Measurements from ENCODE around the gene PSMA5. TPM values are rescaled to one million over a fixed set of nuclear protein-coding genes. Genes with fewer than 3 reads are reported as not detected.
A peak's percentile ranks its signal among the peaks of the same experiment; 100 is the strongest.
"Not testable (repeated sequence)": the region's sequence is repeated elsewhere in the genome, so short reads cannot be mapped to it uniquely, and the experiment has no call there.

The PSMA5 gene
- total RNA-seq, 1 donor from 2014 or later: 55.4 TPM

DNA sequence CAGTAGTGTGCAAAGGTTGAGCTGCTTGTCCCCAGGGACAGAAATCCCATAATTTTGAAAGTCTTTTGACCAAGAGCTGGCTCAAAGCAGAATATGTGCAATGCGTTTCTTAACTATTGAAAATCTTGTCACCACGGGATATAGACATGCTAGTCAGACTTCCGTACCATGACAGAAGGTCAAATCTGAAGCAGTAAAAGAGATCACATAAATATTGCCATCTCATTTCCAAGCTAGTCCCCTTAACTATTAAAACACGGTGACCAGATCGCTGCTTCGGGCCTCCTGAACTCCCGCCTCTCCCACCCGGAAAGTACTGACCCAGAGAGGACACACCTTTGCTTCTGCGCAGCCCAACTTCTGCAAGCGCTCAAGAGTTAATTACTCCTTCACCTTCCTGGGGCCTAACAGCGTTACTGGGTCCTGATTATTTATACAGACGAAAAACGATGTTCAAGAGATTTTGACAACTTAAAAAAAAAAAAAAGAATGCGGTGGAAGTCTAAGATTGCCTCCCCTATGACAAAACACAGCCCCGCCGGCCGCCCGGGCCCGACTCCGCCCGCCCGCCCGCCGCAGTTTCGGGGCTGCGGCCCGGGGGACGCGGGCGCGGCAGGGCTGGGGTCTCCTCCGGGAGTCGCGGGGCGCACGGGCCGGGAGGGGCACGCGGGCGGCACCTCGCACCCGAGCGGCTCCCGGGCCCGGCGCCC, 29.2 kb downstream of the PSMA5 start:
- Histone ChIP-seq H3K4me3 (peak overlapping the region; percentile 62), H3K4me1 (peaks cover 57% of the 10 kb centered on the region), H3K27me3 (ENCODE audit: low read depth) (no peaks in the 10 kb centered on the region), H3K27ac (peak overlapping the region; percentile 59), H3K9me3 (no peaks in the 10 kb centered on the region), H3K36me3 (peaks cover 24% of the 10 kb centered on the region)
- peak in 1 of 2 donors; percentile 16 for ATAC-seq
- DNase-seq: no peak
- TF ChIP-seq, protein P1, sequence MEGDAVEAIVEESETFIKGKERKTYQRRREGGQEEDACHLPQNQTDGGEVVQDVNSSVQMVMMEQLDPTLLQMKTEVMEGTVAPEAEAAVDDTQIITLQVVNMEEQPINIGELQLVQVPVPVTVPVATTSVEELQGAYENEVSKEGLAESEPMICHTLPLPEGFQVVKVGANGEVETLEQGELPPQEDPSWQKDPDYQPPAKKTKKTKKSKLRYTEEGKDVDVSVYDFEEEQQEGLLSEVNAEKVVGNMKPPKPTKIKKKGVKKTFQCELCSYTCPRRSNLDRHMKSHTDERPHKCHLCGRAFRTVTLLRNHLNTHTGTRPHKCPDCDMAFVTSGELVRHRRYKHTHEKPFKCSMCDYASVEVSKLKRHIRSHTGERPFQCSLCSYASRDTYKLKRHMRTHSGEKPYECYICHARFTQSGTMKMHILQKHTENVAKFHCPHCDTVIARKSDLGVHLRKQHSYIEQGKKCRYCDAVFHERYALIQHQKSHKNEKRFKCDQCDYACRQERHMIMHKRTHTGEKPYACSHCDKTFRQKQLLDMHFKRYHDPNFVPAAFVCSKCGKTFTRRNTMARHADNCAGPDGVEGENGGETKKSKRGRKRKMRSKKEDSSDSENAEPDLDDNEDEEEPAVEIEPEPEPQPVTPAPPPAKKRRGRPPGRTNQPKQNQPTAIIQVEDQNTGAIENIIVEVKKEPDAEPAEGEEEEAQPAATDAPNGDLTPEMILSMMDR (IDR thresholded peaks at IDR 0.05): no peak
- intact Hi-C loops (cut with DNase I): no loop called here

DNA sequence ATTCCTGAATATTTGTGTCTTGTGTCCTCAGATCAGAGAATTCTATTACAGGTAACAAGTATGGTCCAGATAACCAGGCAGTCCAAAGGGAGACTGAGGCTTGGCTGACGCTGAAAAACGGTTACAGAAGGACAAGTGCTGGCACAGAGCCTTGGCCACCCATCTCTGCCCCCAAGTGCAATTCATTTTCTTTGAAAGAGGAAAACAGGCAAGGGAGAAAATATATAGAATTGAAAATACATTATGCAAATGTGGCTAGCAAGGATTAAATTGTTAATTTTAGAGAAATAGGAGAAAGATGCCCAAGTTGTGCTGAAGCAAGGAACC, 29.8 kb downstream of the PSMA5 start:
- intact Hi-C loops (cut with DNase I): no loop called here
- TF ChIP-seq, protein P1 (IDR thresholded peaks at IDR 0.05): no peak
- H3K4me1 ChIP-seq: peaks cover 62% of the 10 kb centered on the region
- H3K36me3 ChIP-seq: peaks cover 18% of the 10 kb centered on the region
- H3K4me3 ChIP-seq: peak overlapping the region; percentile 62
- H3K27me3 ChIP-seq (ENCODE audit: low read depth): no peaks in the 10 kb centered on the region
- H3K9me3 ChIP-seq: no peaks in the 10 kb centered on the region
- ATAC-seq (no peak), DNase-seq (no peak)
- H3K27ac ChIP-seq: peak overlapping the region; percentile 59

DNA sequence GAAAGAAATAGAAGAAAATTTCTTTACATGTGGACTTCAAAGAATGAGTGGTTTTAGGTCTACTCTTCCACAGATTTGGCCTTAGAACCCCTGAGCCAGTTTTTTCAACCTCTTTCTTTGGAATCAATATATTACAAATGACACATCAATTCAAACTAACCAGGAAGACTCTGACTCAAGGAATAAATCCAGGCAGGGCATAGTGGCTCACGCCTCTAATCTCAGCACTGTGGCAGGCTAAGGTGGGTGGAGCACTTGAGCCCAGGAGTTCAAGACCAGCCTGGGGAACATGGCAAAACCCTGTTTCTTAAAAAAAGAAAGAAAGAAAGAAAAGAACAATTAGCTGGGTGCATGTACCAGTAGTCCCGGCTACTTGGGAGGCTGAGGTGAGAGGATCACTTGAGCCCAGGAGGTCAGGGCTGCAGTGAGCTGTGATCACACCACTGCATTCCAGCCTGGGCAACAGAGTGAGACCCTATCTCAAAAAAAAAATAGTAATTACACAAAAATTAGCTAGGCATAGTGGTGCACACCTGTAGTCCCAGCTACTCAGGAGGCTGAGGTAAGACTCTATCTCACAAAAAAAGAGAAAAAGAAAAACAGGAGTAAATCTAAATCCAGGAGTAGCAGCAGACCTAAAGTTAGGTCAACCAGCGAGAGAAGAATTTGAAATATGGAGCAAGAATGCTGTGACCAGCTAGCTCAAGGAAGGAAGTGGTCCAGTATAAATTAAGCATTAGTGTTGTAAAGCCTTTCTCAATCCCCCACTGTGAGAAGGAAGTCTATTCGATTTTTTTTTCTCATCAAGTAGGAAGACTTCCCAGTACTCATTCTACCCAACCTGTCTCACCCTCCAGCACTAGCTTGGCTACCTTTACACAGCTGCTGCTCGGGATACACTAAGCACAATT, 30.4 kb downstream of the PSMA5 start:
- peaks cover 69% of the 10 kb centered on the region for H3K4me1 ChIP-seq
- peak overlapping the region; percentile 59 for H3K27ac ChIP-seq
- TF ChIP-seq, protein P1 (IDR thresholded peaks at IDR 0.05): no peak
- intact Hi-C loops (cut with DNase I): no loop called here
- no peak for DNase-seq
- H3K36me3 ChIP-seq: peaks cover 12% of the 10 kb centered on the region
- no peaks in the 10 kb centered on the region for H3K9me3 ChIP-seq
- ATAC-seq: peak; percentile 4 to 13
- H3K4me3 ChIP-seq: peak overlapping the region; percentile 62
- H3K27me3 ChIP-seq (ENCODE audit: low read depth): no peaks in the 10 kb centered on the region

DNA sequence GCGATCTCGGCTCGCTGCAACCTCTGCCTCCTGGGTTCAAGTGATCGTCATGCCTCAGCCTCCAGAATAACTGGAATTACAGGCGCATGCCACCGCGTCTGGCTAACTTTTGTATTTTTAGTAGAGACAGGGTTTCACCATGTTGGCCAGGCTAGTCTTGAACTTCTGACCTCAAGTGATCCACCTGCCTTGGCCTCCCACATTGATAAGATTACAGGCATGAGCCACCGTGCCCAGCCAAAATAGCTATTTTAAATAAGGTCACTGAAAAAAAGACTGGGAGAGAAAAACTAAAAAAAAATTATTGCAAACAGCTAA, 31.0 kb downstream of the PSMA5 start:
- H3K36me3 ChIP-seq; intact Hi-C loops (cut with DNase I); H3K27me3 ChIP-seq (ENCODE audit: low read depth); ATAC-seq; H3K9me3 ChIP-seq; DNase-seq: not testable (repeated sequence)
- Histone ChIP-seq H3K4me3 (peak overlapping the region; percentile 62), H3K27ac (peak overlapping the region; percentile 59), H3K4me1 (peaks cover 72% of the 10 kb centered on the region)

DNA sequence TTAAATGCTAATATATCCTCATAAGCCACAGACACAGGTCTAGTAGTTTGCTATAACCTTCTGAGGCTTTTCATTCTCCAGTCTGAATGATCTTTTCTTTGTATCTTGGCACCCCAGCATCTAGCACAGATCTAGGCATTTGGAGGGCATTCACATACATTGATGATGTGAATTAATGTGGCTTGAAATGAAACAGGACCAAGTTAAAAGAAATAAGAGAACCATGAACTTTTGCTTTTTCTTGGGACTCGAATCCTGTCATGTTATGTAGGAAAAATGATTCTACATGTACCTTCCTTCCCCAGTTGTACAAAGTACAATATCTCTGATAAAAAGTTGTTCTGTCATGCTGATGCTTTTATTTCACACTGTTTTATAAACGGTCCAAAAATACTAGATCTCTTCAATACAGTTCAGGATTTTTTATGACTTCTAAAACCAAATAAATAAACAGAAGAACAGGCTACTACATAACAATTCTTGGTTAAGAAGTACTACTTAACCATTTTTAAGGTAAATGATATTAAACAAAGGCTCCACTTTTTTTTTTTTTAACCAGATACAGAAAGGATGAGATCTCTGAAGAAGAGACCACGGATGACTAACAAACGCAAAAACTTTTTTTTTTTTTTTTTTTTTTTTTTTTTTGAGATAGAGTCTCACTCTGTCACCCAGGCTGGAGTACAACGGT, 31.5 kb downstream of the PSMA5 start:
- DNase-seq: no peak
- H3K36me3 ChIP-seq: peaks cover under 1% of the 10 kb centered on the region
- H3K4me1 ChIP-seq: peaks cover 77% of the 10 kb centered on the region
- TF ChIP-seq, protein P1 (IDR thresholded peaks at IDR 0.05): no peak
- H3K4me3 ChIP-seq: no peak overlapping the region
- ATAC-seq: no peak
- H3K27me3 ChIP-seq (ENCODE audit: low read depth): no peaks in the 10 kb centered on the region
- intact Hi-C loops (cut with DNase I): no loop called here
- H3K9me3 ChIP-seq: no peaks in the 10 kb centered on the region
- peak overlapping the region; percentile 74 for H3K27ac ChIP-seq
